BJ (cell line): ENCODE results near the gene UBE2L3. TPM values are rescaled to one million over a fixed set of nuclear protein-coding genes. Genes with fewer than 3 reads are reported as not detected.
A peak's percentile ranks its signal among the peaks of the same experiment; 100 is the strongest.

Source experiments
- CTCF ChIA-PET: fragments of 350-600 bp; formaldehyde crosslinking; extraction: SDS; loops from one replicate; lab custom pipeline; 2021; ENCODE audit warnings: antibody characterized with exemption, inconsistent platforms; lab: Yijun Ruan, JAX
- POLR2A ChIA-PET: fragments of 300-600 bp; sonication (Branson Sonifier 250); formaldehyde crosslinking; extraction: SDS; loops from one replicate; lab custom pipeline; 2021; ENCODE audit warnings: antibody characterized with exemption; lab: Charles Lee
- DNase-seq: peaks from one replicate; pipeline ENCODE4 v3.0.0-alpha.2; 2011; ENCODE audit warnings: low read depth
- H3K27me3 ChIP-seq: 2 replicates; pipeline ENCODE4 v1.6.0; 2011; ENCODE audit warnings: low read length; ENCODE audit not compliant: control insufficient read depth, insufficient read depth
- H3K36me3 ChIP-seq: 2 replicates; pipeline ENCODE4 v1.5.1; 2011; ENCODE audit warnings: low read length; ENCODE audit not compliant: control insufficient read depth, insufficient read depth
- H3K4me3 ChIP-seq: 2 replicates; pipeline ENCODE4 v1.5.1; 2011; ENCODE audit warnings: low read depth, mild to moderate bottlenecking, control low read depth, low read length
- CTCF ChIP-seq: IDR thresholded peaks from 2 replicates; pipeline ENCODE4 v1.5.1; 2011; ENCODE audit warnings: low read depth, mild to moderate bottlenecking, control low read depth, inconsistent platforms, low read length, moderate library complexity; ENCODE audit not compliant: insufficient read depth
- polyA plus RNA-seq: library from polyadenylated mRNA; depleted of rRNA; stranded (reverse); fragments of >200 nt; gene quantifications from 2 replicates; pipeline ENCODE4 v1.2.3, GENCODE V29; 2011

The UBE2L3 gene
- polyA plus RNA-seq, 1 experiment, result 47.3 TPM

DNA sequence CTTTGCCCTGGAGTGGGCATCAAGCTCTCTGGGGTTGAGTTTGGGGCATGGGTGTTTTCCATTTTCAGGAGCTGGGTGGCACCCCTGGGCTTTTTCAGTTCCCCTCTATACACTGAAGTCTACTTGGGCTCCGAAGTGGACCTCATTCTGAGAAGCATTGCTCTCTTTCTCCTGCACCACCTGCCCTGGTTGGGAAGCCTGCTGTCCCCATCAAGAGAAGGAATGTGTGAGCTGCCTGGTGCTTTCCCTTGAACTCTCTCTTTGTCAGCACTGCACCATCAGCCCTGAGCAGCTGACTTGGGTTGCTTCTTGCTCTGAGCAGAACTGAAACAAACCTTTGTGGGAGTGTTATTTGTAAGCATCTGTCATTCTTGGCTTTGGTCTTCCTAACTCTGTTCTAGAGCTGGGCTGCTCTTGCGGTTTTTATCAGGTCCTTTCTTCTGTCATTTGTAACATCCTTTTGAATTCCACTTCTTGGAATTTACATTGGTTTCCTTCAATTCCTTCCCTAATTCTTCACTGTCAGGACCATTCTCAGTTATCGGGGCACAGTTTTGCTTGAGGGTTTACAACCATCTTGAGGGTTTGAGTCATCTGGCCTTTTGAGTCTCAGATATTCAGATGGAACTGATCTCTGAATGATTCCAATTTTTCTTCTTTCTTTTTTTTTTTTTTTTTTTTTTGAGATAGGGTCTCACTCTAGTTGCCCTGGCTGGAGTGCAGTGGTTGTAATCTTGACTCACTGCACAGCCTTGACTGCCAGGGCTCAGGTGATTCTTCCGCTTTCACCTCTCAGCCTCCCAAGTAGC is 20.5 kb downstream of the UBE2L3 start:
- Histone ChIP-seq H3K27me3 (no peaks in the 10 kb centered on the region), H3K36me3 (peaks cover 2% of the 10 kb centered on the region), H3K4me3 (no peak overlapping the region)
- peak; percentile 8 for DNase-seq
- ChIA-PET POLR2A (no interaction called here), CTCF (interaction anchor here (1.1 to 1.6 kb wide), 2 partner anchors 14 to 19 kb away, joined by 3 to 6 read pairs; no protein-coding TSS in a partner anchor)
- TF ChIP-seq CTCF, result no peak

DNA sequence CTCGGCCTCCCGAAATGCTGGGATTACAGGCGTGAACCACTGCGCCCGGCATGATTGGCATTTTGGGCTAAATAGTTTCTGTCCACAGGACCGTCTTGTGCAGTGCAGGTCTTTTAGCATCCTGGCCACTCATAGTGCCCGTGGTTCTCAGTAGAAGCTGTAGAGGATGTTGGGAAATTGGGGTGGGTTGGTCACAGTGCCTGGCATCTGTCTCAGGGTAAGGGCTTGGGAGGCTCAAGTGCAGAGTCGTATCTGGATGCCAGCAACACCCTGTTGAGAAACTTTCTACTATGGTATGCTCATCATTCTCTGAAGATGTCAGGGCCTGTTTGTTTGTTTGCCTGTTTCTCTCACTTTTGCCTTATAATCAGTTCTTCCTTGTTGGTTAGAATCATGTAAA is 21.9 kb downstream of the UBE2L3 start:
- CTCF ChIA-PET, result interaction anchor here (1.2 to 1.4 kb wide), 2 partner anchors 15 to 40 kb away, joined by 3 read pairs; partner anchors contain the start of gene YDJC
- TF ChIP-seq CTCF, result no peak
- Histone ChIP-seq H3K36me3 (peaks cover 11% of the 10 kb centered on the region), H3K27me3 (no peaks in the 10 kb centered on the region), H3K4me3 (no peak overlapping the region)
- POLR2A ChIA-PET, result no interaction called here
- DNase-seq, result no peak

- TF ChIP-seq CTCF, result no peak
- Histone ChIP-seq H3K4me3 (no peak overlapping the region), H3K36me3 (peaks cover 18% of the 10 kb centered on the region), H3K27me3 (no peaks in the 10 kb centered on the region)
- ChIA-PET CTCF (interaction anchor here (1.4 to 2.3 kb wide), 2 partner anchors 13 to 56 kb away, joined by 3 to 5 read pairs; no protein-coding TSS in a partner anchor), POLR2A (no interaction called here)
- no peak for DNase-seq
These were observed 23.5 kb downstream of the UBE2L3 start for GRCh38 chr22:21590809-21591641.

DNA sequence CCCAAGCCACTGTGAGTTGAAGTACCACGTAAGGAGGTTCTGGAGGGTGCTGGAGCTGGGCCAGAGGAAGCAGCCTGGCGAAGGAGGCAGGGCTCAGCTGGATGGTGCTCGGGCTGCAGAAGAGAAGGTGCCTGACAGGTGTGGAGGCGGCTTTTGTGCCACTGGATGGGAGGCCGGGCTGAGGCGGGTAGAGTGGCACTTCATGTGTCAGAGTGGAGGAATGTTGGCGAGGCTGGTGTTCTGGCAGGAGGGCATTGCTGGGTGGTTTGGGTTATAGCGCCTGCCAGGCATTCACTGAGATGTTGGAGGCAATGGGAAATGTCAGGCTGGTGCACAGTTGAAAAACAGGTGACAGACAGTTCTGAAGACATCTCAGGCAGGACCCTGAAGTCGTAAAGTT is 24.2 kb downstream of the UBE2L3 start:
- no peak for TF ChIP-seq CTCF
- ChIA-PET CTCF (interaction anchor here (2.3 kb wide), 1 partner anchor 55 kb away, joined by 5 read pairs; no protein-coding TSS in a partner anchor), POLR2A (no interaction called here)
- DNase-seq, result no peak
- H3K4me3 ChIP-seq, result no peak overlapping the region
- H3K27me3 ChIP-seq, result no peaks in the 10 kb centered on the region
- H3K36me3 ChIP-seq, result peaks cover 18% of the 10 kb centered on the region

DNA sequence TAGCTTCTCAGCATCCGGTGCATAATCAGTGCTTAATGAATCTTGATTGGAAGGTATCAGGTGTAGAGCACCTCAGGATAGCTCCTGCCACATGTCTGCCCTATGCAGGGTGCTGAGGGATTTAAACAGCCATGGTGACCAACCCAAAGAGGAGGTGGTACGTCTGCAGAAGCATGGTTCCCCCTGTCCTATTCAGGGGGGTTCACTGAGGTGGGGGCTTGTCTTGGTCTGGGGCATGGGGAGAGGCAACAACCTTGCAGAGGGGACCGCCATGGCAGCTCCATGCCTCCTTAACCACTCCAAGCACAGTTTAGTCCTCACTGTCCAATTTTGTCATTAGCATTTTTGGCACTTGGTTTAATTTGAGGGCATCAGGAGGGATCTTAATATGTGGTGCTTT is 24.9 kb downstream of the UBE2L3 start:
- ChIA-PET POLR2A (interaction anchor here (0.6 kb wide), 1 partner anchor 88 kb away, joined by 10 read pairs; no protein-coding TSS in a partner anchor), CTCF (interaction anchor here (2.3 kb wide), 1 partner anchor 55 kb away, joined by 5 read pairs; no protein-coding TSS in a partner anchor)
- Histone ChIP-seq H3K36me3 (peaks cover 18% of the 10 kb centered on the region), H3K4me3 (no peak overlapping the region), H3K27me3 (no peaks in the 10 kb centered on the region)
- no peak for DNase-seq
- TF ChIP-seq CTCF, result no peak
